ENCODE measurements around the gene UVRAG. TPM values are rescaled to one million over a fixed set of nuclear protein-coding genes. Genes with fewer than 3 reads are reported as not detected.
"Not testable (repeated sequence)": the region's sequence is repeated elsewhere in the genome, so short reads cannot be mapped to it uniquely, and the experiment has no call there.

UVRAG gene
- total RNA-seq, 2 experiments from 2014 or later: 16.5 to 19.5 TPM

DNA sequence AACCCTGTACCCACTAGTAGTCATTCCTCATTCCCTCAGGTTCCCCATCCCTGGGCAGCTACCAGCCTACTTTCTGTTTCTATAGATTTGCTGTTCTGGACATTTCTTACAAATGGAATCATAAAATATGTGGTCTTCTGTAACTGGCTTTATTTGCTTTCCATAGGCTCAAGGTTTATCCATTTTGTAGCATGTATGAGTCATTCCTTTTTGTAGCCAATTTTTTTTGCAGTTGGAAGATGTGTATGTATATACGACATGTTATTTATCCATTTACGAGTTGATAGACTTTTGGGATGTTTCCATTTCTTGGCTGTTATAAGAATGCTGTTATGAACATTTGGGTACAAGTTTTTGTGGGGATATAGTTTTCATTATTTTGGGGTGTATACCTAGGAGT lies 260.7 kb downstream of the UVRAG start:
- no peak for DNase-seq
- peaks cover 25% of the 10 kb centered on the region for H3K4me1 Mint-ChIP-seq (ENCODE audit: low read depth)
- Histone ChIP-seq H3K27ac (ENCODE audit: low read depth in 1 of 2, low read length in 2 of 2) (no peak overlapping the region), H3K4me3 (ENCODE audit: low read length) (no peak overlapping the region), H3K4me1 (ENCODE audit: insufficient read depth, low read length) (no peaks in the 10 kb centered on the region), H3K36me3 (ENCODE audit: insufficient read depth, low read length) (no peaks in the 10 kb centered on the region), H3K27me3 (ENCODE audit: control insufficient read depth in 1 of 2, insufficient read depth in 2 of 2, low read length in 2 of 2) (no peaks in the 10 kb centered on the region), H3K9me3 (ENCODE audit: control insufficient read depth in 1 of 2, insufficient read depth in 1 of 2, low read length in 2 of 2) (no peaks in the 10 kb centered on the region)
- intact Hi-C loops (cut with DNase I, micrococcal nuclease): no loop called here
- no peaks in the 10 kb centered on the region for H3K27me3 Mint-ChIP-seq
- H3K4me3 Mint-ChIP-seq: no peak overlapping the region
- peaks cover 28% of the 10 kb centered on the region for H3K36me3 Mint-ChIP-seq (ENCODE audit: low read depth)
- TF ChIP-seq, protein P1, sequence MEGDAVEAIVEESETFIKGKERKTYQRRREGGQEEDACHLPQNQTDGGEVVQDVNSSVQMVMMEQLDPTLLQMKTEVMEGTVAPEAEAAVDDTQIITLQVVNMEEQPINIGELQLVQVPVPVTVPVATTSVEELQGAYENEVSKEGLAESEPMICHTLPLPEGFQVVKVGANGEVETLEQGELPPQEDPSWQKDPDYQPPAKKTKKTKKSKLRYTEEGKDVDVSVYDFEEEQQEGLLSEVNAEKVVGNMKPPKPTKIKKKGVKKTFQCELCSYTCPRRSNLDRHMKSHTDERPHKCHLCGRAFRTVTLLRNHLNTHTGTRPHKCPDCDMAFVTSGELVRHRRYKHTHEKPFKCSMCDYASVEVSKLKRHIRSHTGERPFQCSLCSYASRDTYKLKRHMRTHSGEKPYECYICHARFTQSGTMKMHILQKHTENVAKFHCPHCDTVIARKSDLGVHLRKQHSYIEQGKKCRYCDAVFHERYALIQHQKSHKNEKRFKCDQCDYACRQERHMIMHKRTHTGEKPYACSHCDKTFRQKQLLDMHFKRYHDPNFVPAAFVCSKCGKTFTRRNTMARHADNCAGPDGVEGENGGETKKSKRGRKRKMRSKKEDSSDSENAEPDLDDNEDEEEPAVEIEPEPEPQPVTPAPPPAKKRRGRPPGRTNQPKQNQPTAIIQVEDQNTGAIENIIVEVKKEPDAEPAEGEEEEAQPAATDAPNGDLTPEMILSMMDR (IDR thresholded peaks at IDR 0.05): no peak
- no peak overlapping the region for H3K27ac Mint-ChIP-seq
- ChIA-PET POLR2A (no interaction called here), CTCF (no interaction called here)
- ATAC-seq (ENCODE audit: poor library complexity): no peak
- H3K9me3 Mint-ChIP-seq: peaks cover 10% of the 10 kb centered on the region

DNA sequence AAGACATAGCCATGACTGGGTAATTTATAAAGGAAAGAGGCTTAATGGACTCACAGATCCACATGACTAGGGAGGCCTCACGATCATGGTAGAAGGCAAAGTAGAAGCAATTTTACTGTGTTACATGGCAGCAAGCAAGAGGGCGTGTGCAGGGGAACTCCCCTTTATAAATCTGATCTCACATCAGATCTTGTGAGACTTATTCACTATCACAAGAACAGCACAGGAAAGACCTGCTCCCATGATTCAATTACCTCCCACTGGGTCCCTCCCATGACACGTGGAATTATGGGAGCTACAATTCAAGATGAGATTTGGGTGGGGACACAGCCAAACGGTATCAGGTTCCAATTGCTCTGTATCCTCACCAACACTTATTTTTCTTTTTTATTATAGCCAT lies 261.2 kb downstream of the UVRAG start:
- H3K36me3 Mint-ChIP-seq (ENCODE audit: low read depth): peaks cover 31% of the 10 kb centered on the region
- peaks cover 25% of the 10 kb centered on the region for H3K4me1 Mint-ChIP-seq (ENCODE audit: low read depth)
- H3K4me3 ChIP-seq (ENCODE audit: low read length); H3K27ac ChIP-seq (ENCODE audit: low read depth in 1 of 2, low read length in 2 of 2); POLR2A ChIA-PET; H3K9me3 ChIP-seq (ENCODE audit: control insufficient read depth in 1 of 2, insufficient read depth in 1 of 2, low read length in 2 of 2); CTCF ChIA-PET; DNase-seq; H3K27me3 Mint-ChIP-seq; H3K27ac Mint-ChIP-seq; H3K4me1 ChIP-seq (ENCODE audit: insufficient read depth, low read length); H3K4me3 Mint-ChIP-seq; intact Hi-C loops (cut with DNase I, micrococcal nuclease); H3K27me3 ChIP-seq (ENCODE audit: control insufficient read depth in 1 of 2, insufficient read depth in 2 of 2, low read length in 2 of 2); H3K36me3 ChIP-seq (ENCODE audit: insufficient read depth, low read length); H3K9me3 Mint-ChIP-seq; ATAC-seq (ENCODE audit: poor library complexity): not testable (repeated sequence)

DNA sequence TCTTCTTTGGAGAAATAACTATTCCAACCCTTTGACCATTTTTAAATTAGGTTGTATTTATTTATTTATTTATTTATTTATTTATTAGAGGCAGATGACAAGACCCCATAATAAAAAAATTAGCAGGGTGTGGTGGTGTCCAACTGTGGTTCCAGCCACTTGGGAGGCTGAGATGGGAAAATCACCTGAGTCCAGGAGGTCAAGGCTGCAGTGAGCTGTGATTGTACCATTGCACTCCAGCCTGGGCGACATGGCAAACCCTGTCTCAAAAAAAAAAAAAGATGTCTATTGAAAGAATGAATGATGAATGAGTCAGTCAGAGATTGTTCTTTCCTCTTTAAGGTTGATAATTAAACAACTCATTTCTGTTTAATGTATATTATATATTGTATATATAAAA lies 261.7 kb downstream of the UVRAG start:
- Mint-ChIP-seq H3K4me3 (no peak overlapping the region), H3K36me3 (ENCODE audit: low read depth) (peaks cover 28% of the 10 kb centered on the region), H3K4me1 (ENCODE audit: low read depth) (peaks cover 25% of the 10 kb centered on the region), H3K9me3 (peaks cover 10% of the 10 kb centered on the region), H3K27me3 (no peaks in the 10 kb centered on the region), H3K27ac (no peak overlapping the region)
- DNase-seq (no peak), ATAC-seq (ENCODE audit: poor library complexity) (no peak)
- TF ChIP-seq, protein P1 (IDR thresholded peaks at IDR 0.05): no peak
- intact Hi-C loops (cut with DNase I, micrococcal nuclease): no loop called here
- POLR2A ChIA-PET: no interaction called here
- Histone ChIP-seq H3K4me3 (ENCODE audit: low read length) (no peak overlapping the region), H3K36me3 (ENCODE audit: insufficient read depth, low read length) (no peaks in the 10 kb centered on the region), H3K27ac (ENCODE audit: low read depth in 1 of 2, low read length in 2 of 2) (no peak overlapping the region), H3K27me3 (ENCODE audit: control insufficient read depth in 1 of 2, insufficient read depth in 2 of 2, low read length in 2 of 2) (no peaks in the 10 kb centered on the region), H3K4me1 (ENCODE audit: insufficient read depth, low read length) (no peaks in the 10 kb centered on the region), H3K9me3 (ENCODE audit: control insufficient read depth in 1 of 2, insufficient read depth in 1 of 2, low read length in 2 of 2) (no peaks in the 10 kb centered on the region)
- CTCF ChIA-PET: no interaction called here

DNA sequence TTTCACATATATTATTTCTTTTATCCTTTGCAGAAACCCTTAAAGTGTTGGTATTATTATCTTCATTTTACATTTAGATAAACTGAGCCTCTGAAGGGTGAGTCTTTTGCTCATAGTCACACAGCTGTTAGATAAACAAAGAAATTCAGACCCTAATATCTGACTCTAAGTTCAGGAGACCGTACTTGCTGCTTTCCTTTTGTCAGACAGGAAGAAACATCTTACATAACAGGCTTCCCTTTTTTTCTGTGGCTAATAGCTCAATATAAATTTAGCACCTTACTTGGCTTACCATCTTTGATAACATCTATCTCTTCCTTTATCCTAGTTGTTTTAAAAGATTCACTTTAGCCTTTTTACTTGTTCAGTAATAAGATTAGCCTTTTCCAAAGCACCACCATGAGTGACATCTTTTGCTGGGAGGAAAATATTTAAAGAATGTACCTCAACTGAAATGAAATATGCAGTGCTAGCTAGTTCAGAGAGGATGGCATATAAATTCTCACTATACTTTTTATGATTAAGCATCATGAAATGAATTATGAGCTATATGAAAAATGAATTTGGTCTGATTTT lies 262.7 kb downstream of the UVRAG start:
- H3K36me3 ChIP-seq (ENCODE audit: insufficient read depth, low read length): no peaks in the 10 kb centered on the region
- Mint-ChIP-seq H3K9me3 (peaks cover 10% of the 10 kb centered on the region), H3K36me3 (ENCODE audit: low read depth) (peaks cover 25% of the 10 kb centered on the region), H3K4me3 (peak overlapping the region; percentile 15), H3K27me3 (no peaks in the 10 kb centered on the region), H3K27ac (no peak overlapping the region), H3K4me1 (ENCODE audit: low read depth) (peaks cover 25% of the 10 kb centered on the region)
- peak overlapping the region in 1 of 2 donors; percentile 9 for H3K27ac ChIP-seq (ENCODE audit: low read depth in 1 of 2, low read length in 2 of 2)
- POLR2A ChIA-PET: no interaction called here
- ATAC-seq (ENCODE audit: poor library complexity) (no peak), DNase-seq (peak in 2 of 14 experiments; percentile 7 to 11)
- no peak overlapping the region for H3K4me3 ChIP-seq (ENCODE audit: low read length)
- intact Hi-C loops (cut with DNase I, micrococcal nuclease): no loop called here
- TF ChIP-seq, protein P1 (IDR thresholded peaks at IDR 0.05): no peak
- CTCF ChIA-PET: no interaction called here
- H3K9me3 ChIP-seq (ENCODE audit: control insufficient read depth in 1 of 2, insufficient read depth in 1 of 2, low read length in 2 of 2): no peaks in the 10 kb centered on the region
- H3K27me3 ChIP-seq (ENCODE audit: control insufficient read depth in 1 of 2, insufficient read depth in 2 of 2, low read length in 2 of 2): no peaks in the 10 kb centered on the region
- H3K4me1 ChIP-seq (ENCODE audit: insufficient read depth, low read length): no peaks in the 10 kb centered on the region

DNA sequence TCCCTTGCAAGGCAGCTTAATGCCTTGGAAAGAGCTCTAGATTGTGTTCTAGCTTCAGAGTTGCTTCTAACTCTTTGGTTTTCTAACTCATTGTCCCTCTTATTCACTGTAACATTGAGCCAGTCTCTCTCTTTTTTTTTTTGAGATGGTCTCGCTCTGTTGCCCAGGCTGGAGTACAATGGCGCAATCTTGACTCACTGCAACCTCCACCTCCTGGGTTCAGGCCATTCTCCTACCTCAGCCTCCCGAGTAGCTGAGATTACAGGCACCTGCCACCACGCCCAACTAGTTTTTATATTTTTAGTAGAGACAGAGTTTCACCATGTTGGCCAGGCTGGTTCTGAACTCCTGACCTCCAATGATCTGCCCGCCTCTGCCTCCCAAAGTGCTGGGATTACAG lies 266.1 kb downstream of the UVRAG start:
- H3K9me3 Mint-ChIP-seq; H3K4me3 ChIP-seq (ENCODE audit: low read length); H3K4me3 Mint-ChIP-seq; ATAC-seq (ENCODE audit: poor library complexity); DNase-seq; H3K4me1 ChIP-seq (ENCODE audit: insufficient read depth, low read length); CTCF ChIA-PET; POLR2A ChIA-PET; H3K9me3 ChIP-seq (ENCODE audit: control insufficient read depth in 1 of 2, insufficient read depth in 1 of 2, low read length in 2 of 2); H3K27me3 Mint-ChIP-seq; H3K36me3 ChIP-seq (ENCODE audit: insufficient read depth, low read length); H3K27me3 ChIP-seq (ENCODE audit: control insufficient read depth in 1 of 2, insufficient read depth in 2 of 2, low read length in 2 of 2); intact Hi-C loops (cut with DNase I, micrococcal nuclease); H3K27ac ChIP-seq (ENCODE audit: low read depth in 1 of 2, low read length in 2 of 2); H3K27ac Mint-ChIP-seq: not testable (repeated sequence)
- H3K36me3 Mint-ChIP-seq (ENCODE audit: low read depth): peaks cover 22% of the 10 kb centered on the region
- peaks cover 12% of the 10 kb centered on the region for H3K4me1 Mint-ChIP-seq (ENCODE audit: low read depth)

All from CD4-positive, alpha-beta T cell (primary cell).